SK-N-SH (cell line): ENCODE results near the gene TMEM88. TPM values are rescaled to one million over a fixed set of nuclear protein-coding genes. Genes with fewer than 3 reads are reported as not detected.

Experiments used
- CTCF ChIA-PET: fragments of 300-600, 350-600 bp; formaldehyde crosslinking; extraction: SDS; loops from one replicate; lab custom pipeline; 2021; lab: Yijun Ruan, JAX
- POLR2A ChIA-PET: fragments of 350-600 bp; sonication (Branson Sonifier 250); formaldehyde crosslinking; extraction: SDS; loops from one replicate; lab custom pipeline; 2020; ENCODE audit warnings: antibody characterized with exemption, inconsistent platforms; lab: Yijun Ruan, JAX
- DNase-seq: peaks from one replicate; pipeline ENCODE4 v3.0.0; 2012
- H2AFZ ChIP-seq: fragments of 200-600 bp; sonication (generic); 2 replicates; pipeline ENCODE4 v1.8.1; 2016; ENCODE audit warnings: antibody characterized with exemption, mild to moderate bottlenecking, low read depth
- H3F3A ChIP-seq: fragments of 200-600 bp; sonication (generic); replicated peaks from 2 replicates; pipeline ENCODE3; 2016; ENCODE audit warnings: antibody characterized with exemption, mild to moderate bottlenecking; ENCODE audit not compliant: insufficient read depth
- H3K27ac ChIP-seq, 2 experiments: fragments of 200-500 bp in 1 of 2; fragments of 200-600 bp in 1 of 2; sonication (Bioruptor generic) in 1 of 2; sonication (generic), shearing (Covaris generic) in 1 of 2; 2 replicates each; pipeline versions ENCODE4 v1.5.1 to v1.6.1; 2014 to 2016; ENCODE audit warnings: low read depth in 2 of 2, inconsistent platforms in 1 of 2, low read length in 1 of 2, mild to moderate bottlenecking in 1 of 2, mixed read lengths in 1 of 2
- H3K27me3 ChIP-seq: fragments of 200-600 bp; sonication (generic), shearing (Covaris generic); 2 replicates; pipeline ENCODE4 v1.6.1; 2016; ENCODE audit warnings: mixed run types; ENCODE audit not compliant: insufficient read depth
- H3K36me3 ChIP-seq, 2 experiments: fragments of 200-500 bp in 1 of 2; fragments of 200-600 bp in 1 of 2; sonication (Bioruptor generic) in 1 of 2; sonication (generic) in 1 of 2; replicated peaks in 1 of 2; 2 replicates each; pipeline versions ENCODE3 to v1.5.1; 2014 to 2016; ENCODE audit warnings: low read length in 1 of 2, mild to moderate bottlenecking in 1 of 2; ENCODE audit not compliant: insufficient read depth in 2 of 2, control insufficient read depth in 1 of 2
- H3K4me1 ChIP-seq, 2 experiments: fragments of 200-500 bp in 1 of 2; fragments of 200-600 bp in 1 of 2; sonication (Bioruptor generic) in 1 of 2; sonication (generic), shearing (Covaris generic) in 1 of 2; 2 replicates each; pipeline versions ENCODE4 v1.5.1 to v1.6.1; 2014 to 2016; ENCODE audit warnings: low read depth in 1 of 2, low read length in 1 of 2, mixed run types in 1 of 2; ENCODE audit not compliant: insufficient read depth in 2 of 2, control insufficient read depth in 1 of 2
- H3K4me2 ChIP-seq: fragments of 200-600 bp; sonication (generic), shearing (Covaris generic); 2 replicates; pipeline ENCODE4 v1.6.1; 2017; ENCODE audit warnings: mixed run types
- H3K4me3 ChIP-seq, 2 experiments: fragments of 200-500 bp in 1 of 2; fragments of 200-600 bp in 1 of 2; sonication (Bioruptor generic) in 1 of 2; sonication (generic), shearing (Covaris generic) in 1 of 2; 2 replicates each; pipeline versions ENCODE4 v1.5.1 to v1.8.1; 2014 to 2016; ENCODE audit warnings: low read depth in 2 of 2, inconsistent platforms in 1 of 2, low read length in 1 of 2, mild to moderate bottlenecking in 1 of 2, mixed read lengths in 1 of 2, moderate library complexity in 1 of 2
- H3K79me2 ChIP-seq: fragments of 200-600 bp; sonication (generic); 2 replicates; pipeline ENCODE4 v1.8.1; 2017; ENCODE audit warnings: mild to moderate bottlenecking; ENCODE audit not compliant: insufficient read depth
- H3K9ac ChIP-seq: fragments of 200-600 bp; sonication (generic); 2 replicates; pipeline ENCODE4 v1.6.1; 2017; ENCODE audit warnings: mixed run types
- H3K9me2 ChIP-seq: fragments of 200-600 bp; sonication (generic); 2 replicates; pipeline ENCODE4 v1.6.1; 2017; ENCODE audit warnings: mixed run types
- H3K9me3 ChIP-seq: fragments of 200-600 bp; sonication (generic); 2 replicates; pipeline ENCODE4 v1.6.1; 2017; ENCODE audit warnings: mixed run types, mild to moderate bottlenecking, moderate library complexity
- H4K20me1 ChIP-seq: fragments of 200-600 bp; sonication (generic); 2 replicates; pipeline ENCODE4 v1.6.1; 2017; ENCODE audit warnings: mild to moderate bottlenecking, mixed run types; ENCODE audit not compliant: insufficient read depth
- EP300 ChIP-seq, 2 experiments: IDR thresholded peaks; 2 replicates each; pipeline versions ENCODE4 v1.4.0 to v1.6.1; 2012; ENCODE audit warnings: borderline replicate concordance in 1 of 2, low read depth in 1 of 2, low read length in 1 of 2
- FOXJ3 ChIP-seq: sonication (generic); formaldehyde crosslinking; IDR thresholded peaks from 2 replicates; pipeline ENCODE4 v1.5.1; 2020; ENCODE audit warnings: mild to moderate bottlenecking, missing genetic modification reagents
- GATA2 ChIP-seq: sonication (generic); formaldehyde crosslinking; IDR thresholded peaks from 2 replicates; pipeline ENCODE4 v1.5.0; 2020; ENCODE audit warnings: mild to moderate bottlenecking, missing genetic modification reagents
- MEF2A ChIP-seq: IDR thresholded peaks from 2 replicates; pipeline ENCODE4 v1.4.0; 2012; ENCODE audit warnings: low read depth, borderline replicate concordance
- MXI1 ChIP-seq: IDR thresholded peaks from 2 replicates; pipeline ENCODE4 v1.6.1; 2012; ENCODE audit warnings: mild to moderate bottlenecking, low read depth, low read length, improper control_type of control experiment
- PBX3 ChIP-seq: IDR thresholded peaks from 2 replicates; pipeline ENCODE4; 2012
- RAD21 ChIP-seq: IDR thresholded peaks from 2 replicates; pipeline ENCODE4 v1.6.1; 2012; ENCODE audit warnings: mild to moderate bottlenecking, low read length
- RCOR1 ChIP-seq: fragments of 150-350 bp; IDR thresholded peaks from 2 replicates; pipeline ENCODE4 v1.6.1; 2017; ENCODE audit warnings: antibody characterized with exemption, low read length
- RFX5 ChIP-seq: IDR thresholded peaks from 2 replicates; pipeline ENCODE4 v1.6.1; 2012; ENCODE audit warnings: mild to moderate bottlenecking, improper control_type of control experiment, low read length
- SIN3A ChIP-seq: IDR thresholded peaks from 2 replicates; pipeline ENCODE4 v1.6.1; 2012; ENCODE audit warnings: low read depth, mild to moderate bottlenecking, low read length, moderate library complexity, borderline replicate concordance
- ZBTB33 ChIP-seq: IDR thresholded peaks from 2 replicates; pipeline ENCODE4 v1.4.0; 2012; ENCODE audit warnings: low read depth, borderline replicate concordance
- WGBS: methylation state at CpG from one replicate; pipeline ENCODE4 v1.1.6; 2017; ENCODE audit warnings: low lambda C conversion rate; 5-methylcytosine and 5-hydroxymethylcytosine counted together
- polyA plus RNA-seq, 3 experiments: library from polyadenylated mRNA; depleted of rRNA; stranded (reverse); fragments of >200 nt; gene quantifications; 2 replicates each; pipeline ENCODE4 v1.2.3, GENCODE V29; 2012

Gene TMEM88
- polyA plus RNA-seq, 1 of the 3 experiments (the other 2 are of a cell fraction), result 1.2 TPM

- Histone ChIP-seq H3F3A (peaks cover 24% of the 10 kb centered on the region), H3K27me3 (no peaks in the 10 kb centered on the region), H3K9me3 (no peaks in the 10 kb centered on the region), H3K4me3 (0 out of 4 replicates have a peak overlapping the region, but pooled peaks of 1 of the 2 experiments have one; percentile 6), H4K20me1 (no peaks in the 10 kb centered on the region), H3K9ac (0 out of 2 replicates have a peak overlapping the region, but pooled peaks have one; percentile 10), H2AFZ (no peak overlapping the region), H3K9me2 (no peaks in the 10 kb centered on the region), H3K4me1 (peaks cover 13 to 47% of the 10 kb centered on the region in 2 experiments), H3K4me2 (peak overlapping the region; percentile 66), H3K27ac (peak overlapping the region; percentile 69 to 100; a peak in 3 of 4 replicates), H3K79me2 (peaks cover 13% of the 10 kb centered on the region), H3K36me3 (peaks cover 22 to 38% of the 10 kb centered on the region in 2 experiments)
- ChIA-PET CTCF (interaction anchor here (1.9 kb wide), 1 partner anchor 17 kb away, joined by 6 read pairs; no protein-coding TSS in a partner anchor), POLR2A (no interaction called here)
- peak; percentile 65 for DNase-seq
- 48% methylated on average over 7 of the region's 7 CpGs for WGBS
- TF ChIP-seq FOXJ3 (CRISPR knock-in tag) (no peak), RAD21 (peak; percentile 20; the same call in 1 of the 2 replicates), EP300 (IDR thresholded peaks at IDR 0.05; ENCODE audit: borderline replicate concordance in 1 of 2, low read depth in 1 of 2, low read length in 1 of 2) (peak in 1 of 2 experiments; percentile 49; a peak in 1 of 4 replicates), RCOR1 (no peak; the same call in 1 of the 2 replicates), RFX5 (no peak), PBX3 (0 out of 2 replicates have a peak, but pooled peaks have one; percentile 32), SIN3A (no peak), GATA2 (CRISPR knock-in tag) (no peak), ZBTB33 (no peak)
Observed at GRCh38 chr17:7881276-7882054, 26.6 kb downstream of the TMEM88 start.

GRCh38 chr17:7882068-7882467, 27.2 kb downstream of the TMEM88 start:
- Histone ChIP-seq H3K36me3 (peaks cover 22 to 37% of the 10 kb centered on the region in 2 experiments), H3K79me2 (peaks cover 16% of the 10 kb centered on the region), H3K4me3 (peak overlapping the region; percentile 1 to 2; a peak in 1 of 4 replicates), H3K27ac (peak overlapping the region; percentile 69 to 100; a peak in 3 of 4 replicates), H3K9me3 (no peaks in the 10 kb centered on the region), H3K4me2 (peak overlapping the region; percentile 66), H3F3A (peaks cover 30% of the 10 kb centered on the region), H3K4me1 (peaks cover 13 to 53% of the 10 kb centered on the region in 2 experiments), H2AFZ (no peak overlapping the region), H3K9me2 (no peaks in the 10 kb centered on the region), H3K9ac (no peak overlapping the region), H4K20me1 (no peaks in the 10 kb centered on the region), H3K27me3 (no peaks in the 10 kb centered on the region)
- CTCF ChIA-PET, result interaction anchor here (1.0 to 2.6 kb wide), 4 partner anchors 16 to 45 kb away, joined by 3 to 9 read pairs (median 6); no protein-coding TSS in a partner anchor
- DNase-seq, result no peak
- TF ChIP-seq MEF2A, result no peak
- TF ChIP-seq MXI1, result peak; percentile 72; the same call in 1 of the 2 replicates
- WGBS, result 54% methylated on average over 7 of the region's 7 CpGs
- POLR2A ChIA-PET, result no interaction called here
